ENCODE data around the gene TSC2.
"Not testable (repeated sequence)": the region's sequence is repeated elsewhere in the genome, so short reads cannot be mapped to it uniquely, and the experiment has no call there.

Gene TSC2

GRCh38 chr16:2087748-2088631 lies 40.2 kb downstream of the TSC2 start:
- no peak for DNase-seq

DNA sequence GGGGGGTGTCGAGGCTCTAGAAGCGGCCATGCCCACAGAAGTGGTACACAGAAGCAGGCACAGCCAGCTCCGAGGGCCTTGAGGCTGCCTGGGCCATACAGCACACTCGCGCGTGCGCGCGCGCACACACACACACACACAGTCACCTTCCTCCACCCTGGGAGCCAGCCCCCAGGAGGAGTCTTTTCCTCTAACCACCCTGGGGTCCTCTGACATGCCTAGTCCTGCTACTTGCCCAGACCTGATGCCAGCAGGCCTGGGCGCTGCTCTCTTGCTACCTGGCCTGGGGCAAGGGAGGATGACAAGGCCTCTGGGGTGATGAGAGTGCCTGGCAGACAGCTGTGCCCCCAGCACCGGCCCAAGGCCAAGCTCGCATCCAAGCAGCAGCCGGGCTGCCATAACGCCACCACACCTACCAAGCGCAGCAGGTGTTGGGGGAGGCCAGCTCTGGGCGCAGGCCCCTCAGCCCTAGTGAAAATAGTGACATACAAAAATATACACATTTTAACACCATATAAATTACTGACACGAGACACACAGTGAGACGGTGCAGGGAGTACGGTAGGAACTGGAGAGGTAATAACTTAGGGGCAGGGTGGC lies 41.1 kb downstream of the TSC2 start:
- no peak for DNase-seq

- no peak for DNase-seq
Observed at GRCh38 chr16:2089706-2090480, 42.1 kb downstream of the TSC2 start.

DNA sequence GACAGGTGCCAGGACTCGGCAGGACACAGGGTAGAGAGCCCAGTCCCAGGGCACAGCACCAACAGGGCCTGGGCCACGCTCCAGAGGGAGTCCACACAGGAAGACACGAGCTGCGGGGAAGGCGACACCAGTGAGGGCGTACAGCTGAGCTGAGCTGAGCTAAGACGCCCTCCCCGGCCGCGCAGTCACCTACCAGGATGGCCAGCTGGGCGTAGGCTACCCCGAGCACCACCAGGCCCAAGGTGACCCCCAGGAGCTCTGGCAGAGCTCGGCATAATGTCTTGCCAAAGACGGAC lies 42.6 kb downstream of the TSC2 start:
- DNase-seq: no peak

GRCh38 chr16:2090777-2091546 lies 43.2 kb downstream of the TSC2 start:
- DNase-seq: no peak

DNA sequence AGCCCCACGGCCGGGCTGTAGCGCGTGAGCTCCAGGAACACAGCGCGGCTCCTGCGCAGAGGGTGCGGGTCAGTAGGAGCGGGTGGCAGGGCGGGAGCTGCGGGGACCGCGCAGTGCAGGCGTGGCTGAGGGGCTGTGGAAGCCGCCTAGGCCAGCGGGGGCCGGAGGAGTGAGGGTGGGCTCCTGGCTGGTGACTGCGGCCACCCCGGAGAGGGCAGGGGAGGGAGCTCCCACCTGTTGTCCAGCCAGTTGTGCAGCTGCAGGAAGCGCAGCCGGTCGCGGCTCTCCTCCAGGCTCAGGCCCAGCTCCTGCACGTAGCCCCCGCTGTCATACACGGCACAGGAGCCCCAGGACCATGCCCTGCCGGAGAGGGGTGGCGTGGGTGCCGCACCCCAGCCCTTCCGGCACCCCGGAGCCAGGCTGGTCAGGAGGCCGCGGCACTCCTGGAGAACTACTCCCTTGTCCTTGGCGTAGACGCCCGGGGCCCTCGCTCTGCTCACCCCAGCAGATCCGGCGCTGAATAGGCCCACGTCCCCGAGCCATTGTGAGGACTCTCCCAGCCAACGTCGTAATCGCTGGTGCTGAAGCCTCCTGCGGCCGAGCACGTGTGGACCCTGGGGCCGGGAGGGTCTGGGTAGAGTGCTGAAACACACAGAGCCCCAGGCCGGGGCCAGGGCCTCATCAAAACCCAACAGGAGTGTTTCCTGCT lies 43.9 kb downstream of the TSC2 start:
- DNase-seq: no peak

DNA sequence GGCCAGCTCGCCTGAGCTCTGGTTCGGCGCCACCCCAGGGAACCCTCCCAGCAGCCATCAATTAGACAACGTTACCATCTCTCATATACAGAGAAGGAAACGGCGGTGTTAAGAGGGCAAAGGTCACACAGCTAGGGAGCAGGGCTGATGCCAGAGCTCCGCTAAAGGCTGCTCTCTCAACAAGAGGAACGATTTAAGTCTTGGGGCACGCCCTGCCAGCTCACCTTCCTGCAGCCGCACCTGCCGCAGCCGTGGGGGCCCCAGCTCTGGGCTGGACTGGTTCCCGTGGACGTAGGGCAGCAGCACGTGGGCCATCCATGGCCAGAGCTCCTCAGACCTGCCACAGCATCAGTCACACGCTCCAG lies 44.5 kb downstream of the TSC2 start:
- no peak for DNase-seq

DNA sequence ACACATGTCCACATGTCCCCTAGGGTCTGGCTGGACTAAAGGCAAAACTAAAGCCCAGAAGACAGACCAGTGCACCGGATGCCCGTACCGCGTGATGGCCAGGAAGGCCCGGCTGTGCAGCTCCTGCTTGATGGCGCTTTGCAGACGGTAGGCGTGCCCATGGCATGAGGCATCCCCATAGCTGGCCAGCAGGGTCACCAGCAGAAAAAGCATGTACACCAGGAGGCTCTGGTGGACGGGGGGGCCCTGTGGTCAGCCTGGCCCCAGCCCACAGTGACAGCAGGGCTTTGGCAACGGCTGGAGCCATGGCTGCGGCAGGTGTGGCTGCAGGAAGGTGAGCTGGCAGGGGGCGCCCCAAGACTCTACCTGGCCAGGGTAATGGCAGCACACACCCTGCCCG lies 45.1 kb downstream of the TSC2 start:
- no peak for DNase-seq

- no peak for DNase-seq
Observed at GRCh38 chr16:2093793-2094192, 46.0 kb downstream of the TSC2 start.

- DNase-seq: no peak
Observed at GRCh38 chr16:2095315-2095853, 47.6 kb downstream of the TSC2 start.

- no peak for DNase-seq
Observed at GRCh38 chr16:2095918-2096582, 48.3 kb downstream of the TSC2 start.

- DNase-seq: no peak
Observed at GRCh38 chr16:2096853-2097595, 49.2 kb downstream of the TSC2 start.

DNA sequence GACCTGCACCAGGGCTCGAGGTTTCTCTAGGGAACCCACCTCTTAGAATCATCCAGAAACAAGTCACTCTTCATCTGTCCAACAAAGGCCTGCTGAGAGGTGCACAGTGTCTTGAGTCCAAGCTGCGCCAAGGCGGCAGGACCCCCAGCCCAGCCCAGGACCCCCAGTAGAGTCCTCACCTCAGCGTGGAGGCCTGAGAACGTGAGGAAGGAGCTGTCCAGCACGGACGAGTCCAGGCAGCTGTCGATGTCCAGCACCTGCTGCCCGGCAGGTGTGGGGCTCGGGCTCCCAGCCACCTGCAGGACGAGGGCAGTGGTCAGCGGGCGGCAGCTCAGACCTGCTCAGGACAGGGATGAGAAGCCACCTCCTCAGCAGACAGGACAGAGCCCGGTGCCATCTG lies 49.9 kb downstream of the TSC2 start:
- not testable (repeated sequence) for DNase-seq

DNA sequence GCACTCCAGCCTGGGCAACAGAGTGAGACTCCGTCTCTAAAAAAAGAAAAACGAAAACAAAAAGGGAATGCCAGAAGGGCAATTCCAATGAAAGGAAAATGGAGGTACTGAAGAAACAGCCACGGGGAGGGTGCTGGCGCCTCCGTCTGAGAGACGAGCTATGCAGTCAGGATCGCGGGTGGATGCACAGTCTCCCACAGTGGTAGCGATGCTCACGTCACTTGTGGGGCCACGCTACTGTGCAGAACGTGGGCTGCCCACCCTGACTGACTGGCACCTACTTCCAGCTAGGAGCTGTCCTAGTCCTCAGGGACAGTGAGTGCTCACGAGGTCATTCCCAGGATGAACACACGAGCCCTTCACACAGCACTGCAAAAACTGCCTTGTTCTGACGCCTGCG lies 53.8 kb downstream of the TSC2 start:
- DNase-seq: not testable (repeated sequence)

DNA sequence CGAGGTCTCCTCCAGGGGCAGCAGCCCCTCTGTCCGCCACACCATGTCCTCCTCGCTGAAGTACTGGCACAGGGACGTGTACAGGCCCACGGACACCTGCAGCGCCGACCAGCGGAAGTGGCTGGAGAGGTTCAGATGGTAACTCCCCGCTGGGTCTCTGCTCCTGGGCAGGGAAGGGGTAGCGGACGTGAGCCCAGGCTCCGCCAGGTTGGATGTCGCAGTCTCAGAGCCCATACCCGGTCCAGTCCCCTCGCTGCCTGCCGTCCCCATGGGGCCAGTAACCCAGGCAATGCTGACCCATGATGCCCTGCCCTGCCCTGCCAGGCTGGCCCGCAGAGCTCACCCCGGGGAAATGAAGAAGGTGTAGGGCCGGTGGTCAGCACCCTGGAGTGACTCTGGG lies 54.7 kb downstream of the TSC2 start:
- DNase-seq: no peak

- DNase-seq: not testable (repeated sequence)
Observed at GRCh38 chr16:2104464-2104863, 56.7 kb downstream of the TSC2 start.

GRCh38 chr16:2105291-2105690 lies 57.5 kb downstream of the TSC2 start:
- DNase-seq: not testable (repeated sequence)

- DNase-seq: not testable (repeated sequence)
Observed at GRCh38 chr16:2105769-2106168, 58.0 kb downstream of the TSC2 start.

DNA sequence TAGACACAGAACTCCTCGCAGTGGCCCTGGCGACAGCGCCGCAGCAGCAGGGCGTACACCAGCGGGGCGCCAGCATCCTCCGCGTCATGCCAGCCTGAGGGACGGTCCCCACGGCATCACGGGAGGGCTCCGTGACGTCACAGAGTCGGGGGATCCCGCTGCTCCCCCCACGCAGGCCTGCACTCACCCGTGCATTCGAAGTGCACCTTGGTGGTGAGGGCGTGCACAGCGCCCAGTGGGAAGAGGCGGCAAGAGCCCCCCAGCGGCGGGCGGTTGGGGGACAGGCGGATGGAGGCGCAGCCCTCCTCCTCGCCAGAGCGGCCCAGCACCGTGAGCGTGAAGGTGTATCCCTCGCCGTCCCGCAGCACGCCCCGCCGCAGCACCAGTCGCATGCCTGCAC lies 58.4 kb downstream of the TSC2 start:
- DNase-seq: not testable (repeated sequence)

GRCh38 chr16:2107121-2107790 lies 59.5 kb downstream of the TSC2 start:
- not testable (repeated sequence) for DNase-seq

Data from amniotic stem cell (primary cell).